ENCODE results near the gene SAP30BP. TPM values are rescaled to one million over a fixed set of nuclear protein-coding genes. Genes with fewer than 3 reads are reported as not detected.

Gene SAP30BP
- total and polyA plus RNA-seq, 2 of the 13 experiments (the other 11 are each of a cell fraction or from before 2014, with no cell fraction given) = 67.7 to 99.4 TPM

- no peak overlapping the region for H2AFZ ChIP-seq (ENCODE audit: low read length)
- no peaks in the 10 kb centered on the region for H4K20me1 ChIP-seq (ENCODE audit: insufficient read depth, low read length)
- H3K36me3 ChIP-seq (replicated peaks in 1 of 2; ENCODE audit: control insufficient read depth in 1 of 2, insufficient read depth in 2 of 2, low read length in 2 of 2) = no peaks in the 10 kb centered on the region
- ATAC-seq (peak; percentile 12), DNase-seq (ENCODE audit: low spot score) (no peak), FAIRE-seq (no peak)
- no TSS peak for BruUV-seq (replicated peaks)
- H3K27ac ChIP-seq (ENCODE audit: extremely low read length, insufficient read depth, low read length) = no peak overlapping the region
- no peaks in the 10 kb centered on the region for H3K79me2 ChIP-seq (ENCODE audit: insufficient read depth, low read length)
- POLR2A ChIA-PET = interaction anchor here (0.6 to 1.0 kb wide), 2 partner anchors 149 to 705 kb away, joined by 3 read pairs; no protein-coding TSS in a partner anchor
- H3K9me3 ChIP-seq (ENCODE audit: low read length) = no peaks in the 10 kb centered on the region
- H3K4me2 ChIP-seq (ENCODE audit: low read depth, low read length) = no peak overlapping the region
- peaks cover 31% of the 10 kb centered on the region for H3K4me1 ChIP-seq (ENCODE audit: insufficient read depth, low read length)
- intact Hi-C loops (cut with micrococcal nuclease; ENCODE audit: unreplicated experiment) (no loop called here), in situ Hi-C loops (cut with HindIII; ENCODE audit: extremely low pct_ligation_motif_present, low pct_unique_long_range_greater_than_20kb) (no loop called here)
- H3K27me3 ChIP-seq (ENCODE audit: control insufficient read depth in 1 of 2, insufficient read depth in 2 of 2, low read length in 2 of 2) = peaks cover 0 to 4% of the 10 kb centered on the region in 2 experiments; a peak in 2 of 5 replicates
- no peak overlapping the region for H3K9ac ChIP-seq (ENCODE audit: insufficient read depth, low read depth, low read length)
- 61% methylated on average over 24 of the region's 25 CpGs for WGBS (ENCODE audit: low lambda C conversion rate)
- no peak overlapping the region for H3K4me3 ChIP-seq (replicated peaks in 1 of 3; ENCODE audit: insufficient read depth in 1 of 3, low read depth in 2 of 3, low read length in 3 of 3)
- TF ChIP-seq GABPB1 (CRISPR knock-in tag; IDR thresholded peaks at IDR 0.05) = peak; percentile 14; the same call in 1 of the 2 replicates
- TF ChIP-seq CTCF (CRISPR knock-in tag; IDR thresholded peaks at IDR 0.05) = 0 out of 2 replicates have a peak, but pooled peaks have one; percentile 24
- TF ChIP-seq ARID3A (IDR thresholded peaks at IDR 0.05; ENCODE audit: low read depth, low read length) = no peak
- 0 out of 2 replicates have a peak, but pooled peaks have one; percentile 2 for TF ChIP-seq CHCHD3 (CRISPR knock-in tag; IDR thresholded peaks at IDR 0.05)
- TF ChIP-seq HNRNPL (IDR thresholded peaks at IDR 0.05; ENCODE audit: low read depth, low read length) = peak; percentile 86; the same call in 1 of the 2 replicates
- TF ChIP-seq FOXA1 (IDR thresholded peaks at IDR 0.05) = no peak
- TF ChIP-seq FOXA1 (CRISPR knock-in tag; IDR thresholded peaks at IDR 0.05) = 0 out of 2 replicates have a peak, but pooled peaks have one; percentile 30
- TF ChIP-seq REST (IDR thresholded peaks at IDR 0.05; ENCODE audit: borderline replicate concordance in 1 of 2, low read depth in 1 of 2, low read length in 2 of 2) = no peak
- CTCF ChIA-PET (ENCODE audit: low intra/inter-chr PET ratio, low total read pairs) = no interaction called here
Observed at GRCh38 chr17:75742337-75742736, 75.2 kb downstream of the SAP30BP start.
